GM19438 (cell line): Measurements from ENCODE around the gene RIPPLY2.
A peak's percentile ranks its signal among the peaks of the same experiment; 100 is the strongest.
"Not testable (repeated sequence)": the region's sequence is repeated elsewhere in the genome, so short reads cannot be mapped to it uniquely, and the experiment has no call there.

Experiments
- ATAC-seq: cut with Tn5 transposase; IDR thresholded peaks from one replicate; pipeline ENCODE4 v1.9.1; 2021; ENCODE audit warnings: low read depth; ENCODE audit not compliant: unreplicated experiment

The RIPPLY2 gene

DNA sequence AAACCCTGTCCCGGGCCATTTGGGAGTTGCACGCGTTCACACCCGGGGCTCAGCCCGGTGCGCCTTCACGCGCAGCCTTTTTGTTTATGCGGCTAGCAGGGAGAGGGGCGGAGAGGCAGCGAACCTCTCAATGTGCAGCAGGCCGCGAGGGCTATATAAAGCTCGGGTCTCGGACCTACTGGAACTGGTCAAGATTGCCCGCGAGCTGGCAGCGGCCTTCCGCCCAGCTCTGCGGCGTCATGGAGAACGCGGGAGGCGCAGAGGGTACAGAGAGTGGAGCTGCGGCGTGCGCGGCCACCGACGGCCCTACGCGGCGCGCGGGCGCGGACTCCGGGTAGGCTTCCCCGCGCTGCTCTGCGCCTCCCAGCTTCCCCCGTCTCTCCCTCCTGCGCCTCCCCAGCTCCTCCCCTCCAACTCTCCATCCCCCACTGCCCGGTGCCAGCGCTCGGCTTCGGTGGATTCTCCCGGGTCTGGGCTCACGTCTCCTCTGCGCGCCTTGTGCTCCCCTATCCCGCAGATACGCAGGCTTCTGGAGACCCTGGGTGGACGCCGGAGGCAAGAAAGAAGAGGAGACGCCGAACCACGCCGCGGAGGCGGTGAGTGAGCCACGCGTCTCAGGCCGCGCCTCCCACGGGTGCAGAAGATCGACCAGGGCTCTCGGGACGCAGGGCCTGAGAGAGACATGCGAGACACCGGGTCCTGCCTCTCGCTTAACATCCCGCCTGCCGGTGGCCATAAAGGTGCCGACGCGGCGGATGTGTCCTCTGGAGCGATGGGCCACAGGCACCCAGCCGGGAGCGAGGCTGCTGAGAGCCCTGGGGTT is at the start of gene RIPPLY2:
Gene RIPPLY2, plus strand, starts transcription at position 183 of the 823 bp plus-strand sequence. Its CDS starts 57 bp downstream, at position 240.
- peak; percentile 58 for ATAC-seq

GRCh38 chr6:83803492-83803891 is 49.7 kb upstream of the RIPPLY2 start:
- ATAC-seq, result not testable (repeated sequence)

DNA sequence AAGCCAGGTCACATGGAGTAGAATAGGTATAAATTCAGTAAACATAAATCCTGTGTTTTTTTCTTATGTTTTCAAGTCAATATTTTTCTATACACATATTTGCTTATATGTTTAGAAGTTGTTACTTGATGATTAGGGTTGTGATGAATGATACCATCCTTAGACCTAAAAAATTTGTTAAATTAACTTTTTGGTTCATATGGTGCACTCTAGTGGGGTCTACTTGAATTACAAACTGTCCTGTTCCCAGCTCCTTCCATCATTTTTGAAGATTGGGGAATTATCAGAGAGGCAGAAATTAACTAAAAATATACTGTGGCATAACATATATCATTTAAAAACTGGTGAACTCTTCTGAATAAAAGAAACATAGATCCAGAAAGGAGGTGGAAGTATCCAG is 48.3 kb upstream of the RIPPLY2 start:
- ATAC-seq, result no peak

DNA sequence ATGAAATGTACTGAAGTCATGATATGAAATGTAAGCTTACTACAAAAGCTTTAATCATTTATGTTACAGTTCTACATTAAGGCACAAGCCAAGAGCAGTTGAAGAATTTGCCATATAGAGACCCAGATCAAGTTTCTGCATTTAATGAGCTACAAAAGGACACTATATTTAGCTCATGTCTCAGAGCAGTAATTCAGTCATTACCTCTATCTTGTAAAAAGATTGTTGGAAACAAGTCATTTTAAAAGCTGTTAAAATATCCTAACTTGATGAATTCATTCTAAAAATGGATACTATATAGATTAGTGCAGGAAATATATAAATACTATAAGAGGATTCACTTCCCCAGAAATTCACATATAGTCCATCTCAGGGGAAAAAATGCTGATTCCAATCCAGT is 45.2 kb upstream of the RIPPLY2 start:
- ATAC-seq, result no peak

GRCh38 chr6:83808926-83809325 is 44.2 kb upstream of the RIPPLY2 start:
- ATAC-seq, result no peak

DNA sequence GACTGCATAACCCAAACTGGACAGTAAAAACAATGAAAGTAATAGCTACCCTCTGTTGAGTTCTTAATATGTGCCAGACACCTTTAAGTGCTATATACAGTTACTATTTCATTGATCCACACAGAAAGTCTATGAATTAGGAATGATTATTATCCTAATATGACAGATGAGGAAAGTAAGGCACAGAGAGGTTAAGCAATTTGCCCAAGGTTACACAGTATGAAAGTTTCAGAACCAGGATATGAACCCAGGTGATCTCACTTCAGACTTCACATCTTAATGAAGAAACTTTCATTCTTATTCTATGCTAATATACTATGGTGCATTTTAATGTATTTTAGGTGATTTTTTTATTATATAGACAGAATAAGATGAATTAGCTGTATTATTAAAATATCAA is 40.6 kb upstream of the RIPPLY2 start:
- no peak for ATAC-seq

GRCh38 chr6:83815631-83816272 is 37.4 kb upstream of the RIPPLY2 start:
- no peak for ATAC-seq

- ATAC-seq, result no peak
Observed at GRCh38 chr6:83822629-83823169, 30.5 kb upstream of the RIPPLY2 start.

GRCh38 chr6:83824388-83824801 is 28.8 kb upstream of the RIPPLY2 start:
- no peak for ATAC-seq

GRCh38 chr6:83824831-83825230 is 28.3 kb upstream of the RIPPLY2 start:
- no peak for ATAC-seq

- no peak for ATAC-seq
Observed at GRCh38 chr6:83827050-83827449, 26.1 kb upstream of the RIPPLY2 start.

- no peak for ATAC-seq
Observed at GRCh38 chr6:83838727-83839126, 14.4 kb upstream of the RIPPLY2 start.

GRCh38 chr6:83844170-83844569 is 9.0 kb upstream of the RIPPLY2 start:
- no peak for ATAC-seq

DNA sequence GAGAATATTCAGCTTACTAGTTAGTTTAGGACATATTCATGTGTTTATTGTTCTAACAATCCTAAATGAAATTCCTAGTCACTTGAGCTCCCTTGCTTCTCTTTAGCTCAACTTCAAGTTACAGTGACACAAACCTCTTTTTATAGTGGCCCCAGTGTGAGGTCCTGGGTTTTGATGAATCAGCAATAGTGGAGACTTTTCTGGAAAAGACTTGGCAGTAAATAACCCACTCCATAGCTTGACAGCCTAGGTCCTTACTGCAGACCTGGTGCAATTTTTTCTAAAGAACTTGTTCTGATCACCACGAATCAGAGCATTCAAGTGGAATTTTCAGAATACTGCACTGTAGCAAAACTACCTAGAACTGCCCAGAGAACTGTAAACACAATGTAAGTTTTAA is 6.9 kb upstream of the RIPPLY2 start:
- no peak for ATAC-seq

DNA sequence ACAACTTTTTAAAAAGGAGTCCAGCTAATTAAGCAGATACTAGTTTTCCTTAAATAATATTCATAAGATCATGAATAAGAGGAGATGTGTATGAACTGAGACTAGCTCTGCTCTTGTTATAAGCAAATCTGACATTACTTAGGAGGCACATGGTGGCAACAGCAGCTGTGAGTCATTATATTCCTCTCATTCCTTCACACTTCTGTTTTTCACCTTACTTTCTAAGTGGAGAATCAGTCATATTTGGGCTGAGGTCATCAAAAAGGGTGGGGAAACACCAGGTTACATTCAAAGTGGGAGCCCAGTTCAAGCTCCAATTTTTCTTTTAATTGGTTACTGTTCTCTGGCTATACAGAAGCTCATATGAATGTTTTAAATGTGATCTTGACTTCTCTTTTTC is 6.0 kb upstream of the RIPPLY2 start:
- peak; percentile 54 for ATAC-seq

- ATAC-seq, result no peak
Observed at GRCh38 chr6:83849127-83849526, 4.0 kb upstream of the RIPPLY2 start.

- no peak for ATAC-seq
Observed at GRCh38 chr6:83849610-83850009, 3.5 kb upstream of the RIPPLY2 start.

DNA sequence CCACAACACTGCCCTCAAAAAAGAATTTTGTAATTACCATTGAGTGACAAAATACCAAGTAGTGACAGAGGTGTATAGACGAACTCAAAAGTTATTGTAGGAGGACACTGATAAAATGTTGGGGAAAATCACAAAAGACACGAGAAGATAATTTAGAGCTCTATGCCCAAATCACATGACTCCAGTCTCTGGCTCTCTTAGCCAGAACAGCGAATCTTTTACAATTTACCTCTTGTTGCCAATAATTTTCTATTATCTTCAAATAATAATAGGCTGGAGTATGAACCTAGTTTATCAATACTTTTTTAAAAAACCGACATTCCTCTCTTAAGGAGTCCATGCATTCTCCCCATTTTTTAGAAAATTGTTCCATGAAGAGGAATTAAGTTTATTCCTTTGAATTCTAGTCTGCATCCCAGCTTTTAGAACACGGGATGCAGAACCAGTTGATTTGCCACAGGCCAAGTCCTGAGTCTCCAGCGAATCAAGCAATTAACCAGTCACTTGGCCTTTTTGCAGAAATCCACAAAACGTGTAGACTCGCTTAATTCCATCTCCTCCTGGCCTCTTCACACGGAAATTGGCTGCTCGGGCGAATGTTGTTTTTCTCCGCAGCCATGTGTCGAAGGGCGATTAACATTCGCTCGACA is 507 bp upstream of the RIPPLY2 start:
- no peak for ATAC-seq

- ATAC-seq, result no peak
Observed at GRCh38 chr6:83854001-83854501, 891 bp downstream of the RIPPLY2 start.

- ATAC-seq, result no peak
Observed at GRCh38 chr6:83854766-83855165, 1.6 kb downstream of the RIPPLY2 start.
